GM21423 (cell line): ENCODE measurements around the gene ATP10D.
"Not testable (repeated sequence)": the region's sequence is repeated elsewhere in the genome, so short reads cannot be mapped to it uniquely, and the experiment has no call there.

Experiments
- ATAC-seq: cut with Tn5 transposase; IDR thresholded peaks from one replicate; pipeline ENCODE4 v1.9.1; 2021; ENCODE audit warnings: mild to moderate bottlenecking, moderate library complexity; ENCODE audit not compliant: unreplicated experiment

The ATP10D gene

DNA sequence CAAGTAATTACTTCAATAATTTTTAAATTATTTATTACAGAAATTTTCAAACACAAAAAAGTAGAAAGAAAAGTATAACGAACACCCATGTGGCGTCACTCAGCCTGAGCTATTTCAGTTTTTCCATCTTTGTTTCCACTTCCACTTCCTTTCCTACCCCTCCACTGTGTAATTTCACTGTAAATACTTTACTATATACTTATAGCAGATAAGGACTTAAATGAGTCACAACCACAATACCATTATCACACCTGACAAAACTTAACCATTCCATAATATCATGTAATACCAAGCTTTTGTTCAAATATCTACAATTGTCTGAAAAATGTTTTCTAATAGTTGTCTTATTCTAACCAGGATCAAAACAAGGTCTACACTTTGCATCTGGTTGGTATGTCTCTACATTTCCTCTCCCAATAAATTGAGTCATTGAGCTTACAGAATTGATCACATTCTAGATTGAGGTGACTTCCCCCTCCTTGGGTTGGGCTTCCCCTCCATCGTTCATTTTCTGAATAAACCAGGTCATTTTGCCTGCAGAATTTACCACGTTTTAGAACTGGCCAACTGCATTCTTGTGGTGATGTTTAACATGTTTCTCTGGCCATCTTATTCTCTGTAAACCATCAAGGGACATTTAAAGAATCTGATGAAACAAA lies 48.7 kb downstream of the ATP10D start:
- no peak for ATAC-seq

- no peak for ATAC-seq
These were observed 49.7 kb downstream of the ATP10D start for GRCh38 chr4:47534772-47535171.

DNA sequence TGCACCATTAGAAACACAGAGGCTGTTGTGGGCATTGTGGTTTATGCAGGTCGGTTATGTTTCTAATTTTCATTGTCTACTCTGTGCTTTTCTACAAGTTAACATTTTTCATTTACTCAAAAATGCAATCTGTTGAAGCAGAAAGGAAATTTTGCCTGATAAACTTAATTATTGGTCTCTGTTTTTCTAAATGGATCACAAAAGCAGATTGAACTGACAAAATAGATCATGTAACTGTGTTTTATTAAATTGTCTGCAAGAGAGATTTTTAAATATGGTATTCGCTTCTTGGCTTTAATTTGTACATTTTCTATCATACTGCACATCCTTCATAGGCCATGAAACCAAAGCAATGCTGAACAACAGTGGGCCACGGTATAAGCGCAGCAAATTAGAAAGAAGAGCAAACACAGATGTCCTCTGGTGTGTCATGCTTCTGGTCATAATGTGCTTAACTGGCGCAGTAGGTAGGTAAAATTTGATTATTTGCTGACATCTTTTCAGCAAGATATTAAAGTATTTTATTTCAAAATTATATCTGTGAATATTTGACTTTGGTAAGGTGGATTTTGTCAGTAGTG lies 50.6 kb downstream of the ATP10D start:
- no peak for ATAC-seq

DNA sequence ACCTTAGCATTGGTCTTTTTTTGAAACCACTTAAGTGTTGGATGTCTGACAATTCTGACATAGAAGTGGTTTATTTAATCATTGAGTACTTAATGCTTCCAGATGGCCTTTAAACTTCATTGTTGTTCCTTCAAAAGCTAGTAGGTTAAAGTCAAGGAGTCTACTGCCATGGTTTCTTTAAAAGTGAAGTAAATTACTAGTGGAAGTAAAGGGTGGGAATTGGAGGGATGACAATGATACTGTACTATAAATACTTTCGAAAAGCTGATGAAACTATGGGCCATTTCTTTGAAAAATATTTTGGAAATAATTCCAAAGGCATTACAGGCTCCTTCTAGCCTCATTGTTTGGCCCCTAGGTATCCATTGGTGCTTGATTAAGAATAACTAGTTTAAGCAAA lies 51.9 kb downstream of the ATP10D start:
- ATAC-seq: no peak

- no peak for ATAC-seq
These were observed 53.2 kb downstream of the ATP10D start for GRCh38 chr4:47538111-47538824.

GRCh38 chr4:47538825-47539154 lies 53.7 kb downstream of the ATP10D start:
- ATAC-seq: no peak

DNA sequence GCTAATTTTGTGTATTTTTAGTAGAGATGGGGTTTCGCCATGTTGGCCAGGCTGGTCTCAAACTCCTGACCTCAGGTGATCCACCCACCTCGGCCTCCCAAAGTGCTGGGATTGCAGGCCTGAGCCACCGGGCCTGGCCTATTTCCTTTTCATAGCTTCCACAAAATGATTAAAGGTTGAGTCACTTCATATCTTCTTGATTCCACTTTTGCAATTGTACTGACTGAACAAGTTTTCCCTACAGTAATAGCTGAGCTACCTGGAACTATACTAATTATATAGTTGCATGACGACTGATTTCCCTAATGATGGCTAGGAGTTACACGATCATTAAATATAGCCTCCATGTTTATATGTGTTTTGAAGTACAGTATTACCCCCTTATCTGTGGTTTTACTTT lies 57.6 kb downstream of the ATP10D start:
- ATAC-seq: not testable (repeated sequence)

GRCh38 chr4:47543331-47543730 lies 58.3 kb downstream of the ATP10D start:
- no peak for ATAC-seq

DNA sequence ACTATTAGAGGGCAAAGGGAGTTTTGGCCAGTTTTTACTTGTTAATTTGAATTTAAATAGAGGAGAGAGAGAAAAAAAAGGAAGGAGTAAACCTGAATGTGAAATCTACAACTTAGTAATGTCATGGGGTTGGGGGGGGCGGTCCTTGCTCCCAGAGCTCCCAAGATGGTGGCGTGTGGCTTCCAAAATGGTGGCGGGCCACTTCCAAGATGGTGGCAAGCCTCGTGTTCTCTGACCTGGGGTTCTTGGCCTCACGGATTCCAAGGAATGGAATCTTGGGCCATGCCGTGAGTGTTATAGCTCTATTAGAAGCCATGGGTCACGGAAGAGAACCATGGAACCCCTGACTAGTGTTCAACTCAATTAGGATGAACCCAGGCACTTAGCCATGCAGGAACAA lies 65.3 kb downstream of the ATP10D start:
- not testable (repeated sequence) for ATAC-seq

DNA sequence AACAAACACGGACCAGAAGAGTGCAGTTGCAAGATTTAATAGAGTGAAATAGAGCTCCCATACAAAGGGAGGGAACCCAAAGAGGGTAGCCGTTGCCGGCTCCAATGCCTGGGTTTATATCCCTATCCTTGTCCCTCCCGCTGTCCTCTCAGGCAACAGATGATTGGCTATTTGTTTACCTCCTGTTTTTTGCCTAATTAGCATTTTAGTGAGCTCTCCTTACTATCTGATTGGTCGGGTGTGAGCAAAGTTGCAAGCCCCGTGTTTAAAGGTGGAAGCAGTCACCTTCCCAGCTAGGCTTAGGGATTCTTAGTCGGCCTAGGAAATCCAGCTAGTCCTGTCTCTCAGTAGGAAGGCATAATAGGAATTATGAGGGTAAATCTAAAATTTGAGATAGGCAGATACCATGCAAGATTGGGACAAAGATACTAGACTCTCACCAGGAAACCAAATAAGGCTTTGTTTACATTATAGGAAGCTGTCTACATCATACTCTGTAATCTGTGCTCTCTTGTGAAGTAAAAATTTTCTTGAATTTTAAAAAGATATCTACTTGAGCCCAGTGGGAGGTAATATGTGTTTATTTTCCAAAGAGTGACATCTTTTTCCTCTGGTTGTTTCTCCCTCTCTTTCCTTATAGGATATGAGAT lies 65.9 kb downstream of the ATP10D start:
- ATAC-seq: no peak

GRCh38 chr4:47551682-47552081 lies 66.6 kb downstream of the ATP10D start:
- no peak for ATAC-seq

GRCh38 chr4:47553329-47554125 lies 68.5 kb downstream of the ATP10D start:
- ATAC-seq: no peak

DNA sequence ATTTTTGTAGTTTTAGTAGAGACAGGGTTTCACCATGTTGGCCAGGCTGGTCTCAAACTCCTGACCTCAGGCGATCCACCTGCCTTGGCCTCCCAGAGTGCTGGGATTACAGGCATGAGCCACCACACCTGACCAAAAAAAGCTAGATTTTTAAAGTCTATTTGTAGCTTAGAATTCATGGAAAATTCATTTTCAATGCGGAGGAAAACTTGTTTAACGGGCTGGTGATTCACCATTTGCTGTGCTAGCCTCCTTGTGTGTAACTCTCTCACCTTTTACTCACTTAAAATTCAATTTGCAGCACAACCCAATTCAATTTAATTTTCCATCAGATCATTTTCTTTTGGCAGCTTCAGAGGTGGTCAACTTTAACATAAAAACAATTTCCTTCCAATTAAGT lies 70.8 kb downstream of the ATP10D start:
- not testable (repeated sequence) for ATAC-seq

DNA sequence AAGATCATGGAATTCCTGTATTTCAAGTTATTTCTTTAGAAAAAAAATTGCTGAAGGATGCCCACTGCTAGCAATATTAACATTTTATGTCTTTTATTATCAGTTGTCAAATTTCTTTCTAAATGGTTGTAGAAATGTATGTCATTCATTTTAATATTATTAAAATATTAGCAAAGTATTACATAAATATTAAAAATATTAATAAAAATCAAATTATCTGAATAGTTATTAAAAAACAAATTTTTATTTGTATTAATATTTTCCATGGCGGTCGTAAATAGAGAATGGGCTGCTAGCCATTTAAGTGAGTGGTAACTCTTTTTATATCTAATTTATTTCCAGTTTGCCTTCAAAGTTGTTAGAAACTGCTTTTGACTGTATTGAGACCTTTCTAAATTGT lies 72.2 kb downstream of the ATP10D start:
- ATAC-seq: no peak

- ATAC-seq: no peak
These were observed 75.6 kb downstream of the ATP10D start for GRCh38 chr4:47560682-47561081.

DNA sequence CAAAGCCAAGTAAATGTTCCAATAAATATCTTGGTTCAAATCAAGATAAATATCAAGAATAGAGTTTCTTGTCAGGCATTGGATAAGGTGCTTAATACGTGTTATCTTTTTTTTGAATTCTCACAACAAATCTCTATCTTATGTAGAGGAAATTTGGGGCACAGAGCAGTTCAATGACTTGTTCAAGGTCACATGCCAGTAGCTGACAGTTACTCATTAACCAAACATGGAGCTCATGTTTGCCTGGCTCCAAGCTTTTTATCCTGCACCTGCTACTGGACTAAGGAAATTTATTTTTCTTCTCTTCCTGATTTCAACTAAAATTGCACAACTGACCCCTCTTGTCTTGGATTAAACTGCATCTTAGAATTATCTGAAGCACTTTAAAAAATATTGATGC lies 76.3 kb downstream of the ATP10D start:
- ATAC-seq: no peak

- ATAC-seq: no peak
These were observed 77.2 kb downstream of the ATP10D start for GRCh38 chr4:47562297-47562696.

DNA sequence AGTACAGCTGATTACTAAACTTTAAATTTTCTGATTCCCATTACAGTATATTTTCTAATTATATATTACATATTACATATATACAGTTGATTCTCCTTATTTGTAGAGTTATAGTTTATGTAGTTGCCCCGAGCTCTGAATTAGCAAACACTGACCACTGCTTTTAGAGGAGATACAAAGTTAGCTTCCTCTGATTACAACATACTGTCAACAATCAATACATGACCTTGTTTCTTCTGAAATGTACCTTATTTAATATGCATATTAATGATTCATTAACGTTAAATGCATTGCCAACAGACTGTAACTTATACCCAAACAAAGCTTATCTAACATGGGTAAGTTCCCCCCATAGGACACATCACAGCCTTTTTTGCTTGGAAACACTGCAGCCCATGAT lies 81.5 kb downstream of the ATP10D start:
- ATAC-seq: no peak

- no peak for ATAC-seq
These were observed 81.9 kb downstream of the ATP10D start for GRCh38 chr4:47566969-47567368.

DNA sequence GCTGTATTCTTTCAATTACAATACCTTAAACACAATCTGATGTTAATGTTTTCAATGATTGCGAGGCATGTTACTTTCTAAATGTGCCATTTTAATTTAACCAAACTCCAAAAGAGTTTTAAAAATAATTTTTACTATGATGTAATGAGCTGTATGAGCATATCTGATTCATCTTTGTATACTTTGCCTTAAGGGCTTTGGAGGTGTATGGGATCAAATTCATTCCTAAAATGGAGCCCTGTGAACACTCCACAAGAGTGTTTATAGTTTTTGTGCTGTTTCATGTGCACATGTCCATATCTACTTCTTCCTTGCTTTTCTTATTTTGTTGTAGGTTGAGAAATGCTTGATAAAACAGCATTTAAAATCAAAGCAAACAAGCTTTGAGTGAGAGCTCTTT lies 82.4 kb downstream of the ATP10D start:
- no peak for ATAC-seq

GRCh38 chr4:47570816-47571215 lies 85.7 kb downstream of the ATP10D start:
- ATAC-seq: no peak
